Measurements from ENCODE around the gene ARMH3. TPM values are rescaled to one million over a fixed set of nuclear protein-coding genes. Genes with fewer than 3 reads are reported as not detected.

The ARMH3 gene
- total RNA-seq, 1 experiment from 2014 or later, result 17.1 TPM

- Mint-ChIP-seq H3K9me3 (no peaks in the 10 kb centered on the region), H3K4me3 (no peak overlapping the region), H3K36me3 (peaks cover 12% of the 10 kb centered on the region), H3K27ac (no peak overlapping the region), H3K4me1 (peaks cover 4% of the 10 kb centered on the region), H3K27me3 (ENCODE audit: low read depth) (no peaks in the 10 kb centered on the region)
- TF ChIP-seq RELA (CRISPR knock-in tag; IDR thresholded peaks at IDR 0.05; ENCODE audit: borderline replicate concordance), result no peak
- TF ChIP-seq E2F5 (CRISPR knock-in tag; IDR thresholded peaks at IDR 0.05), result no peak
- TF ChIP-seq AR (CRISPR knock-in tag; IDR thresholded peaks at IDR 0.05), result no peak
- TF ChIP-seq KAT7 (CRISPR knock-in tag; IDR thresholded peaks at IDR 0.05; ENCODE audit: borderline replicate concordance), result no peak
- no peak for TF ChIP-seq ETV6 (CRISPR knock-in tag; IDR thresholded peaks at IDR 0.05)
- TF ChIP-seq HMGXB4 (CRISPR knock-in tag; IDR thresholded peaks at IDR 0.05), result no peak
- no peak for TF ChIP-seq USF1 (CRISPR knock-in tag; IDR thresholded peaks at IDR 0.05)
- no peak for ATAC-seq
- ChIA-PET CTCF (no interaction called here), POLR2A (no interaction called here)
- DNase-seq (ENCODE audit: low spot score), result no peak
Observed at GRCh38 chr10:101965075-101965765, 90.8 kb downstream of the ARMH3 start.

GRCh38 chr10:101961591-101962498 is 94.1 kb downstream of the ARMH3 start:
- ATAC-seq (no peak), DNase-seq (ENCODE audit: low spot score) (no peak)
- H3K9me3 Mint-ChIP-seq, result no peaks in the 10 kb centered on the region
- no peak overlapping the region for H3K27ac Mint-ChIP-seq
- CTCF ChIA-PET, result interaction anchor here (0.6 to 1.8 kb wide), 4 partner anchors 48 to 488 kb away, joined by 3 to 12 read pairs (median 8); no protein-coding TSS in a partner anchor
- POLR2A ChIA-PET, result interaction anchor here (0.6 to 0.9 kb wide), 3 partner anchors 36 to 941 kb away, joined by 3 to 5 read pairs (median 3); no protein-coding TSS in a partner anchor
- no peaks in the 10 kb centered on the region for H3K4me1 Mint-ChIP-seq
- no peaks in the 10 kb centered on the region for H3K27me3 Mint-ChIP-seq (ENCODE audit: low read depth)
- H3K36me3 Mint-ChIP-seq, result peaks cover 9% of the 10 kb centered on the region
- H3K4me3 Mint-ChIP-seq, result no peak overlapping the region
- no peak for TF ChIP-seq NR2C2 (CRISPR knock-in tag; IDR thresholded peaks at IDR 0.05)
- no peak for TF ChIP-seq JUN (CRISPR knock-in tag; IDR thresholded peaks at IDR 0.05)
- TF ChIP-seq IRF2 (CRISPR knock-in tag; IDR thresholded peaks at IDR 0.05; ENCODE audit: borderline replicate concordance, low read depth), result no peak
- no peak for TF ChIP-seq MXD4 (CRISPR knock-in tag; IDR thresholded peaks at IDR 0.05; ENCODE audit: borderline replicate concordance)
- no peak for TF ChIP-seq CREB1 (CRISPR knock-in tag; IDR thresholded peaks at IDR 0.05)
- TF ChIP-seq ZBTB21 (CRISPR knock-in tag; IDR thresholded peaks at IDR 0.05; ENCODE audit: borderline replicate concordance), result no peak
- no peak for TF ChIP-seq MYBL2 (CRISPR knock-in tag; IDR thresholded peaks at IDR 0.05)
- no peak for TF ChIP-seq USF1 (CRISPR knock-in tag; IDR thresholded peaks at IDR 0.05)
- no peak for TF ChIP-seq ARID4B (CRISPR knock-in tag; IDR thresholded peaks at IDR 0.05; ENCODE audit: borderline replicate concordance)
- no peak for TF ChIP-seq ZNF281 (CRISPR knock-in tag; IDR thresholded peaks at IDR 0.05)
